EL (cell line): ENCODE results near the gene VSTM2L.

ENCODE experiments used
- DNase-seq: peaks from one replicate; pipeline ENCODE4 v3.0.0-alpha.2; 2016

Gene VSTM2L

DNA sequence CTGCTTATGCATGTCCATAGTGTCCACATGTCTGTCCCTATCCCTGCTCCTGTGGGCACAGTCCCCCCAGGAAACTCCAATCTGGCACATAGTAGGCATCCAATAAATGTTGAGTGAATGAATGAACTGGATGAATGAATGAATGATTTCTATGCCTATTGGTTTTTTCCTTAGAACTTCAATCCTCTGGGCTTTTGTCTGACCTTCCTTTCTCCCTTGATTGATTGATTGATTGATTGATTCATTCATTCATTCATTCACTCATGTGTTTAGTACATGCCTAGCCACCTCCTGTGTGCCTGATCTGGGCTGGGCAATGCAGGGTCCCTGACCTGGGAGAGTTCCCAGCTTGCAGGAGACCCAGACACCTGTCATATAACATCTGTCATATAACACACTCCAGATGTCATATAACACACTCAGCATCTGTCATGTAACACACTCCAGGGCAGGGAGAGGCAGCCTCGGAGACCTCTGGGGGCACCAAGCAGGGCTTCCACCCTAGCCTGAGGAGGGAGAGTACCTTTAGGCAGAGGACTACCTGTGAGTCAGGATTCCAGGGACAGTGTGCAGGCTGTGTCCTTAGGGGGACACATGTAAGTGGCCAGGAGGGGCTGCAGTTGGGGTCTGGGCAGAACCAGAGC is 17.9 kb downstream of the VSTM2L start:
- no peak for DNase-seq

DNA sequence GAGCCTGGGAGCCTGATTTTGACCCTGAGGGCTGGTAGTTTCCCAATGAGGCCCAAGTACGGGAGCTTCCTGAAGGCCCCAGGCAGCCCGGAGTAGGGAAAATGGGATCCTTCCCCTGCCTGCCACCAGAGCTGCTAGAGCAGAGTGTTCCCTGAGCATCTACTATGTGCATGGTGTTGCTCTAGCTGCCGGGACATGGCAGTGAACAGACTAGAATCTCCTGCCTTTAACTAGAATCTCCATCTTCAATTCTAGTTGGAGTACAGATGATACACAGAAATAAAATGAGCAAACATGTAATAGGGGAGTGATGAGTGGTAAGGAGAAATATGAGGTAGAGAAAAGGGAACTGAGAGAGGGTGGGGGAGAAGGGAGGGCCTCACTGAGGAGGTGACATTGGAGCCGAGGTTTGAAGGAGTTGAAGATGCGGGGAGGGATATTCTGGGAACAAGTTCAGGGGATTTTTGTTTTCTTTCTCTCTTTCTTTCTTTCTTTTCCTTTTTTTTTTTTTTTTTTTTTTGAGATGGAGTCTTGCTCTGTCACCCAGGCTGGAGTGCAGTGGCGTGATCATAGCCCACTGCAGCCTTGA is 18.5 kb downstream of the VSTM2L start:
- no peak for DNase-seq

DNA sequence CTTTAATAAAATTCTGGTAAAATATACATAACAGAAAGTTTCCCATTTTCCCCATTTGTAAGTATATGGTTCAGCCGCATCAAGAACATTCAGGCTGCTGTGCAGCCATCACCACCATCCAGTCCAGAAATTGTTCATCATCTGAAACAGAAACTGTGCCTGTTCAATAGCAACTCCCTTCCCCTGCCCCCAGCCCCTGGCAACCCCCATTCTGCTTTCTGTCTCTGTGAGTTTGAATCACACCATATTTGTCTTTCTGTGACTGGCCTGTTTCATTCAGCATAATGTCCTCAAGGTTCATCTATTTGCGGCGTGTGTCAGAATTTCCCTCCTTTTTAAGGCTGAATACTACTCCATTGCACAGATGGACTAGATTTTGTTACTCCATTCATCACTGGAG is 19.1 kb downstream of the VSTM2L start:
- DNase-seq: no peak

DNA sequence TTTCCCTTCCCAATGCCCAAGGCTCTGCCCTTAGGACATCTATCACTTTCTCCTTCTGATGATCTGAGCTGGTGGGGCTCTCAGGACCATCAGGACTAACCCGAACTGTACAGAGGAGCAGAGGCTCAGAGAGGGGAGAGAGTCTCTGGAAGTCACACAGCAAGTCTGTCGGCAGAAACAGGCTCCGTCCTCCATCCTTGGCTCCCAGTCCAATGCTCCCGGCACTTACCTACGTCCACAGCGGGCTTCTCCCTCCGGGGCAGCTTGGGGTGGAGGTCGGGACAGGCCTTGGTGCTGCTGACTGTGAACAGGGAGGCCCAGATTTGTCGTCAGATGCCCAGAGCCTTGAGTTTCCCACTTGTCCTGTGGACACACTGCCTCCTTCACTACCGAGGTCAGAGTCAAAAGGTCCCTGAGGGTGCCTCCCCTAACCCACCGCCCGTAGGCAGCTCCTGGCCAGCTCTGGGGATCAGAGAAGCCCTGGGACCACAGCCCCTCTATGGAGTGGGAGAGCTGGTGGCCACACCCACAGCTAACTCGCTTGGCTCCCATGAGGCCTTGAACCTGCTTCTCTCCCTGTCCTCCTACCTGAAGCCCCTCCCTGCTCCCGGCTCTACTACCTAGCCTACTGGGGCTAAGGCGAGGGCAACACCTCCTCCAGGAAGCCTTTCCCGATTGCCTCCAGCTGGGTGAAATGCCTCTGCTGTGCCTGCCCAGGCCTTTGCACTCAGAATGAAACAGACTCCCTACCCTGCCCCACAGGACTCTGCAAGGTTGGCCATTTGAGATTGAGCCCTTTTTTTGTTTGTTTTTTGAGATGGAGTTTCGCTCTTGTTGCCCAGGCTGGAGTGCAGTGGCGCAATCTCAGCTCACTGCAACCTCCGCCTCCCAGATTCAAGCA is 22.6 kb downstream of the VSTM2L start:
- DNase-seq: no peak

DNA sequence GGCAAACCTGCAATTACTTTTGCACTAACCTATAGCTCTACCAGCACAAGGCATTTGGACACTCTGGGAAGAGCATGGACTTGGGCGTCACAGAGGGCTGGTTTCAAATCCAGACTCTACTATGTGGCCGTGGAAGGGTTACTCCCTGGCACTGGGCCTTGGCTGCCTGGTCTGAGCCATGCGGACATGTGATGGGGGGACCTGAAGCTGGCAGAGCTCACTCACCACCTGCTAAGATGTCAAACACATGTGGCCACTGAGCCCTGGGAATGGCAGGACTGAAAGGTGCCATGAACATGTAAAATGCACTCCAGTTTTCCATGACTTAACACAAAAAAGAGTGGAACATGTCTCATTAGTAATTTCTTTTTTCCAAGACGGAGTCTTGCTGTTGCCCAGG is 23.7 kb downstream of the VSTM2L start:
- no peak for DNase-seq

DNA sequence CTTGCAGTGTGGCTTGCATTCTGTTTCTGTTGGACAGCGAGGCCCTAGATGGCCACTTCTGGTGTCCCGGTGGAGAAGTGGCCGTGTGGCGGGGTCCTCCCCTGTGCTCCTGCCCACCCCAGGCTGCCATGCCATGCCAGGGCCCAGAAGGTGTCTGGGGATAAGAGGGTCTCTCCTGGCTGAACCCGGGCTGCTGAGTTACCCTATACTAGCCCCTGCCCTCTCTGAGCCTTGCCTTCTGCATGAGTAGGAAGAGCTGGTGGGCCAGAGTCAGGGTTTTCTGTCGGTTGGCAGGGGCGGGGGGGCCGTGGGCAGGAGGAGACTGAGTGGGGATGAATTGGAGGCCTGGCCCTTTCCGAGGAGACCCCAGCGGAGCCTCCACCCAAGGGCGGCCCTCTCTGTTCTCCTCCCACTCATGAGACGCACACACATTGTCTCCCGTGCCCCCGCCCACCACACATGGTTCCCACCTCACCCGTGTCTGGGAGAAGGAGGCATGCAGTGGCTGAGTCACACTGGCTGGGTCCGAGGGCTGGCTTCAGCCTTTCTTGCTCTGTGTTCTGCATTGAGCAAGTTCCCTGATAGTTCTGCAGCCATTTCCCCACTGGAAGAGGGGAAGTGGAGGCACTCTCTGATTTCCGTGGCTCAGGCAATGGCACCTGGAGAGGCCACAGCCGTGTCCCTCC is 24.6 kb downstream of the VSTM2L start:
- DNase-seq: no peak

DNA sequence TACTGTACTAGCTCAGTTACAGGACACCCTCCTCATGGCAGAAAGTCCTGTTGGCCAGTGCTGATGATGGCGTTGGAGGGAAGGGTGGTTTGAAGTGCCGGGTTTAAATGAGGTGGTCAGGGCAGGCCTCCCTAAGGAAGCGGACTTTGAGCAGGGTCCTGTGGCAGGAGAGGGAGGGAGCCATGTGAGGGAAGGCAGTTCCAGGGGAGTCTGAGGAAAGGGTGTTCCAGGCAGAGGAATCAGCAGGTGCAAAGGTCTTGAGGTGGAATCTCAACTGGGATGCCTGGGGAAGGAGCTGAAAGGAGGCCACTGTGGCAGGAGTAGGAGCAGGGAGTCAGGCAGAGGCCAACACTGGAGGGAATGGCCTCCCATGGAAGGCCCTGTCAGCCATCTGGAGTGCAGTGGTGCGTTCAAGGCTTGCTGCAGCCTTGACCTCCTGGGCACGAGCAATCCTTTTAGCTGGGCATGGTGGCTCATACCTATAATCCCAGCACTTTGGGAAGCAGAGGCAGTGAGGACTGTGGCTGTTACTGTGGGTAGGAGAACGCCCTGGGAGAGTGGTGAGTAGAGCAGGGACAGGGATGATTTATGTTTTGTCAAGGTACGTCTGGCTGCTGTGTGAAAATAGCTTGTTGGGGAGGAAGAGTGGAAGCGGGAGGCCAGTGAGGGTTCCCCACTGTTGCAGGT is 26.2 kb downstream of the VSTM2L start:
- no peak for DNase-seq

DNA sequence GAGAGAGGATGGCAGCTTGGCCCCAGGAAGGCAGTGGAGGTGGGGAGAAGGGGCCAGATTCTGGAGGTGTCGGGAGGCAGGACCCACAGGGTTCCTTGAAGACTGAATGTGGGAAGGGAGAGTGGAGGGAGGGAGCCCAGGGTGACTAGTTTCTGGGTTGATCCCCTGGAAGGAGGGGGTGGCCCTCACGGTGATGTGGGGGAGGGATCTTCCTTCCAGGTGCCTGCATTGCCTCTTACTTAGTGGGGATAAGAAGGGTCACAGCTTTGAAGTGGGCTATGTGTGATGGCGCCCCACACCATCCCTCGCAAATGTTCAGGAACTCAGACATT is 26.7 kb downstream of the VSTM2L start:
- DNase-seq: no peak

DNA sequence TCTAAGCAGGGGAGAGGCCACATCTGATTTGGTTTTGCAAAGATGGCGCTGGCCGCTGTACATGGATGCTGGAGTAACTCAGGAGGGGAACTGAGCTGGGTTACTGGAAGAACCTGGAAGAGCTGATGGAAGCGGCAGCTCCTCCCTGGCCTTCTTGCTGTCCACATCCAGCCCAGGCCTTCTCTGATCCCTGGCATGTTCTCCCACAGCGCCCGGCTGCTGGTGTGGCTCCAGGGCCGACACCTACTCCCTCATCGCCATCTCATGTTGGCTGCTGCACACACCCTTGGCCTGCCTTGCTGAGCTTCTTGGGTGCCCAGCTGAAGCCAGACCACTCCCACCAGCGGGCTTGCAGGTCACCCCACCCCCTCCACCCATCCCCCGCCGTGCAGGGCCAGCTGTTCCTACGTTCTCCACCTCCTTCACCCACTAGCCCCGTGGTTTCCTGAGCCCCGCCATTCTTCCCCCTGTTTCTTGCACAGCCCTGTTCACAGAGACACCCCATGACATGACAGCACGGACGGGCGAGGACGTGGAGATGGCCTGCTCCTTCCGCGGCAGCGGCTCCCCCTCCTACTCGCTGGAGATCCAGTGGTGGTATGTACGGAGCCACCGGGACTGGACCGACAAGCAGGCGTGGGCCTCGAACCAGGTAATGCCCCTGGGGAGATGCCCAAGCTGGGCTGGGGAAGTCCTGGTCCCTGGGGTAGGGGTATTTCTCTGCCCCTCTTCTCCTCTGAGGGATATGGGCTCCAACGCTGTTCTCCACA is 28.4 kb downstream of the VSTM2L start:
- no peak for DNase-seq

DNA sequence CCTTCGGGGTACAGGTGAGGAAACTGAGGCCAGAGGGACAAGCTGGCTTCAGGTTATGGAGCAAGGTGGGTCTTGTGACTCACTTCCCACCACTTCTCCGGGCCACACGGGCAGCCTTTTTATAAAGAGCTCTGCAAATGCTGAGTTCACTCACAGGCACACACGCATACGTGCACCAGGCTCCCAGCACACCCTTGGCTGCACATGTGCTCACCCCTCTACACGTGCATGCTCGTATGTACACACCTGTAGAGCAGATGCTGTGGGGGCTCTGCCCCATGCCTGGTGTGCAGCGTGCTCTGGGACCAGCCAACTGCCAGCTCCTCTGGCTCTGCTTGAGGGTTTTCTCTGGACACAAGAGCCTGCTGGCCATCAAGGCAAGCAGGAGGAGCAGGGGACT is 29.1 kb downstream of the VSTM2L start:
- DNase-seq: no peak

DNA sequence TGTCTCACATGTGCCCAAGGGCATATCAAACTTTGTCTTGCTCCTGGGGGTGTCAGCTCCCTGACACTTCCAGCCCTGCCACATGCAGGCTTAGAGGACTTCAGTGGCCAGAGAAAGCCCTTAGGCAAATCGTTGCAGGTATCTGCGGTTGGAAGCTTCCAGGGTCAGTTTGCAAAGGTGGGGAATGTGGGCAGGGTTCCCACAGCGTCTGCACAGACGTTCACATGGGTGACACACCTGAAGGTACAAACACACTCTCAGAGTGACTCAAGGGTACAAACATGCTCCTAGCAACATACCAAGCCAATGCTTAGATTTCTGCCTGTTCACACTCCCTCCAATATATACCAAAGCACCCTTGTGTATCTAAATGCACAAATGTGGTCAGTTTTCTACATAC is 30.0 kb downstream of the VSTM2L start:
- no peak for DNase-seq

DNA sequence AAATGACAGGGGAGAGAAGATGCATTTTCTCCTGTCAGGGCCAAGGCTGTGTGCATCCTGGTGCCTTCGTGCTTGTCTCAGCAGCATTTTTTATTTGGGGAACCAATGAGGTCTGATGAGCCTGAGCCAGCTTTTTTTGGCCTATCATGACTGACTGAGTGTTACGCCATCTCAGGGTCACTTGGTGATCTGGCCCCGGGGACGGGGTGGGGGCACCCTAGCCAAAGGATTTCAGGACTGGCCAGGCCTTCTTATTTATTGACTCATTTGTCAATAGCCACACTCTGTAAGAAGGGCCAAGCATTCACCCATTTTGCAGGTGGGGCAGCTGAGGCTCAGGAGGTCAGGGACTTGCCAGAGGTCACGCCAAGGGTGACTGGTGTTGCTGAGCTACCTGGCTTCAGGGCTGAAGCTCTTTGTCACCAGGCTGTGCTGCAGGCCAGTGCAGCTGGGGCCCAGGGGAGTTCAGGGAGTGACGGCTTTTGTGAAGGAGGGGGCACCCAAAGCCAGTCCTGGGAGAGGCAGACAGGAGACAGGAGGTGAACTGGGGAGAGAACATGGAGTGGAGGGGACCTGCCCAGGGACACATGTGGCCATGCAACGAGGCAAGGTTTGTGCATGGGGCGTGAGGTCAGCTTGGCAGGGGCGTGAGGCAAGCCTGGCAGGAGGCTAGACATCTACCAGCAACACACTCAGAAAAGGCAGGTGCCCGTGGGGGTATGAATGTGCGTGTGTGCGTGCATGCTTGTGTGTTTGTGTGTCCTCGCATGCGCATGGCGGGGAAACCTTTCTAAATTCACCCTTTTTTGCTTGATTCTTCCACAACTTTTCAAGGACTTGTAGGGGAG is 31.1 kb downstream of the VSTM2L start:
- no peak for DNase-seq

DNA sequence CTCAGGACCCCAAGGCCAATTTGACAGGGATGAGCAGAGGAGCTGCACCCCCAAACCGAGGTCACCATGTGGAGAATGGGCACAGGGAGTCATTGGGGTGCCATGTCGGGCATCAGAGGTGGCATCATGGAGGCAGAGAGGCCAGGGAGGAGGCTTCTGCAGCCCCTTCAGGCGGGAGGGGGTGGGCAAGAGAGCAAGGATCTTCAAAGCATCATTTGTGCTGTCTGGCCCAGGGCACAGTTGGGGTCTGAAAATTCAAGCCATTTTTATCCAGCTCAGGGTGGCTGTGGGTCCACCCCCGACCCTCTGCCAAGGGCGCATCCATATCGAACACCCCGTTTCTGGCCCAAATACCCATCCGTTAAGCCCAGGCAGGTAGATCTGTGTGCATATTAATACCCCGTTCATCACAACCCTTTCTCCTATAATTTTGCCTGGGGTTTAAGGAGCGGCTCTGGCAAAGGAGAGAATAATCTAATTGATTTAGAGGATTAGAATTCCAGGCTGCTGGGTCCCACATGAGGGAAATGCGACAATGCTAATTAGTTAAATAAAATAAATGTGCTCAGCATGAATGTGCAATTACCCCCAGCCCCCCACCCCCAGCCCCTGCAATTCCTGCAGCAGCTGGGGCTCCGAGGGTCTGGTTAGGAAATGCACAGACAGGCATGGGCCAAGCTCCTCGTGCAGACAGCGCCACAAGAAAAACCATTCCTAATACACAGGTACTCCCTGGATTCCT is 31.9 kb downstream of the VSTM2L start:
- DNase-seq: no peak

DNA sequence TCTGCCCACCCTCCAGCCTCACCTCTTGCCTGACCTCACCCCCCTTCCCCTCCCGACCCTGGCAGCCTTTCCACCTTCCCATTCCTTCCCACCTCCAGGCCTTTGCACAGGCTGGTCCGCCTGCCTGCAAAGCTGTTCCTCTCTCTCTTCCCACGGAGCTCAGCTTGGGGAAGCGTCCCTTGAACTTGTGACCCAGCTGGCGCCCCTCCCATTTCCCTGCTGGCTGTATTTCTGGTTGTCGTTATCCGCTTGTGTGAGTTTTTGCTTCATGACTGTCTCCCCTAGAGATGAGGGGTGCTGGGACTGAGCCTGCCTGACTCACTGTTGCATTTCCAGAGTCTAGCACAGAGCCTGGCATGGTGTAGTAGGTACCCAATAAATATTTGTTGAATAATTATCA is 32.5 kb downstream of the VSTM2L start:
- DNase-seq: no peak

DNA sequence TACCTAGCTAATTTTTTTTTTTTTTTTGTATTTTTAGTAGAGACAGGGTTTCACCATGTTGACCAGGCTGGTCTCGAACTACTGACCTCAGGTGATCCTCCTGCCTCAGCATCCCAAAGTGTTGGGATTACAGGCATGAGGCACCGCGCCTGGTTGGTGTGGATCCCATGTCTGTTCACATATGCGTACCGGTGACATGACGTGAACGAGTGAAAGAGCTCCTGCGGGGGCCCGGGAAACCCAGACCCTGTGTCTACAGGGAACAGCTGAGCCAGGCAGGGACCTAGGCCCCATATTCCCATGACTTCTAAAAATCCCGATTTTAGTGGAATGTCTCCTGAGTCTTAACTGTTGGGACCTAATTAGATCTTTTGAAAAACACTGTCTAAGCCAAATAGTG is 33.1 kb downstream of the VSTM2L start:
- no peak for DNase-seq

DNA sequence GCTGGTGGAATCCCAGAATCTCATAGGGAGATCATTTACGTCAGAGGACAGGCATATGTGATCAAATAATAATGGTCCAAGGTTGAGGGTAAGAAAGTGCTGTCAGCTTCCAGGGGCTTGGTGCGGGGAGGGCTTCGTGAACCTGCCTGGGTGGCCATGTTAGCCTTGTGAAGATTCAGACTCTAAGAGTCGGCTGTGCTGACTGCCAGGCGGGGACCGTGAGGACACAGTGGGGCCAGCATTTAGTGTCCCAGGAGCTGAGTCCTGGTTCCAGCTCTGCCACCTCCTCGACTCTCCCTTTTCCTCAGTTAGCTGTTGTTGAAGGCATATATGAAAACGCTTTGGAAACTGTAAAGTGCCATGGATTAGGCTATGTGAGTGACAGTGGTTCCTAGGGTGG is 33.5 kb downstream of the VSTM2L start:
- DNase-seq: no peak

DNA sequence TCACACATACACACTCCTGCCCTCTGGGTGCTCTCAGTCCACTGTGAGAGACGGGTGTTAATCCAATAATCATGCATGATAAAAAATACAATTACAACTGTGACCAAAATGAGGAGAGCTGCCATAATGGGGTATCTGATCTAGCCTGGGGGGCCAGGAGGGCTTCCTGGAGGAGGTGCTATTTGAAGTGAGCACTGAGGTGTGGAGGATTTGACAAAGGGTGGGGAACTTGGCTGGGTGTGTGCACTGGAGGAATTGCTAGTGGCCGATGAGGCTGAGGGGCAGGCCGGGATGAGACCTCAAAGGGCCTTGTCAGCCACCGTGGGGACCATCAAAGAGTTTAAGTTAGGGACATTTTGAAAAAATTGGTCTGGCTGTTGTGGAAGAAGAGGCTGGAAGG is 34.8 kb downstream of the VSTM2L start:
- no peak for DNase-seq

DNA sequence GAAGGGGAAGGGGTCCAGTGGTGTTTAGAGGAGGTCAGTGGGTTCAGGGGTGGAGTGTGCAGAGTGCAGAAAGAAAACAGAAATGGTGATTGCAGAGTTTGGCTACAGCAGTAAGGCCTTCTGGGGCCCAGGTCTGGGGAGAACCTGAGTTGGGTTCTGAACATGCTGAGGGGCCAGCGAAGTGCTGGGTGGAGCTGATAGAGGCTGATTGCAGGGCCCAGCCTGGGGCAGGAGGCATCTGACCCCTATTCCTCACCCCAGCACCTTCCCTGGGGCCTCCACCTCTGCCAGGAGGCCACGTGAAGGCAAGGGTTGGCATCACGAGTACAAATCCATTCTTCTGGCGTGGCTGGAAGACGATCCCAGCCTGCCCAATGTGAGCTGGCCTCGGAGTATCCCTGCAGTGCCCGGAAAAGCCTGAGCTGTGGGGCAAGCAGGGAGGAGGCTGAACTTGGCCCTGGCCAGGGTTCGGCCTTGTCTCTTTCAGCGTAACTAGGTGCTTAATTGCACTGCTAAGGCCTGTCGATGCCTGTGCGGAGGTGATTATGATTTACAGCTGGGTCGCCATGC is 35.3 kb downstream of the VSTM2L start:
- no peak for DNase-seq

DNA sequence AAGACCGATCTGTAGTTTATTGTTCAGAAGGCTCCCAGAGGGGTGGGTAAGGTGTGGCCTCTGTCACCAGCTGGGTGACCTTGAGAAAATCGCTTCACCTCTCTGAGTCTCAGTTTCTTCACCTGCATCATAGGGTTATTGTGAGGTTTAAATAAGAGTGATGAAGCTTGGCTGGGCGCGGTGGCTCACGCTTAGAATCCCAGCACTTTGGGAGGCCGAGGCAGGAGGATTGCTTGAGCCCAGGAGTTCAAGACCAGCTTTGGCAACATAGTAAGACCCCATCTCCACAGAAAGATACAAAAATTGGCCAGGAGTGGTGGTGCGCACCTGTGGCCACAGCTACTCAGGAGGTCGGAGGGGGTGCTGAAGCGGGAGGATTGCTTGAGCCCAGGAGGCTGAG is 36.0 kb downstream of the VSTM2L start:
- DNase-seq: no peak
